ENCODE results near the gene SMDT1.

DNA sequence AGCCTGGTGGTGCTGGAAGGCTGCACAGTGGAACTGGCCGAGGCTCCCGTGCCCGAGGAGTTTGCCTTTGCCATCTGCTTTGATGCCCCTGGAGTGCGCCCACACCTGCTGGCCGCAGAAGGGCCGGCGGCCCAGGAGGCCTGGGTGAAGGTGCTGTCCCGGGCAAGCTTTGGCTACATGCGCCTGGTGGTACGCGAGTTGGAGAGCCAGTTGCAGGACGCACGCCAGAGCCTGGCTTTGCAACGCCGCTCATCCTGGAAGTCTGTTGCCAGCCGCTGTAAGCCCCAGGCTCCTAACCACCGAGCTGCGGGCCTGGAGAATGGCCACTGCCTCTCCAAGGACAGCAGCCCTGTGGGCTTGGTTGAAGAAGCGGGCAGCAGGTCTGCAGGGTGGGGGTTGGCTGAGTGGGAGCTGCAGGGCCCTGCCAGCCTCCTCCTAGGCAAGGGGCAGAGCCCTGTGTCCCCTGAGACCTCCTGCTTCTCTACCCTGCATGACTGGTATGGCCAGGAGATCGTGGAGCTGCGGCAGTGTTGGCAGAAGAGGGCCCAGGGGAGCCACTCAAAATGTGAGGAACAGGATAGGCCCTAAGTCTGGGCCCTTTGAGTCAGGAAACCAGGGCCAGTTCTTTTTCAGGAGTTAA is 1.9 kb upstream of the SMDT1 start:
- TF ChIP-seq CTCF (conservative IDR thresholded peaks at IDR 0.05; ENCODE audit: low read depth in 2 of 2) (no peak), CREB1 (CRISPR knock-in tag; IDR thresholded peaks at IDR 0.05; ENCODE audit: low read depth) (no peak), EZH2phosphoT487 (IDR thresholded peaks at IDR 0.05; ENCODE audit: unreplicated experiment) (no peak), NANOG (IDR thresholded peaks at IDR 0.05; ENCODE audit: borderline replicate concordance) (no peak), REST (IDR thresholded peaks at IDR 0.05; ENCODE audit: unreplicated experiment) (no peak), POLR2AphosphoS5 (IDR thresholded peaks at IDR 0.05; ENCODE audit: low read depth) (no peak), EZH2 (IDR thresholded peaks at IDR 0.05; ENCODE audit: low read depth, unreplicated experiment) (no peak)

All from GM23338 (cell line).